ENCODE results near the gene NOL4L. TPM values are rescaled to one million over a fixed set of nuclear protein-coding genes. Genes with fewer than 3 reads are reported as not detected.

The NOL4L gene
- total RNA-seq, 2 donors from 2014 or later: 39.6 to 50.7 TPM

DNA sequence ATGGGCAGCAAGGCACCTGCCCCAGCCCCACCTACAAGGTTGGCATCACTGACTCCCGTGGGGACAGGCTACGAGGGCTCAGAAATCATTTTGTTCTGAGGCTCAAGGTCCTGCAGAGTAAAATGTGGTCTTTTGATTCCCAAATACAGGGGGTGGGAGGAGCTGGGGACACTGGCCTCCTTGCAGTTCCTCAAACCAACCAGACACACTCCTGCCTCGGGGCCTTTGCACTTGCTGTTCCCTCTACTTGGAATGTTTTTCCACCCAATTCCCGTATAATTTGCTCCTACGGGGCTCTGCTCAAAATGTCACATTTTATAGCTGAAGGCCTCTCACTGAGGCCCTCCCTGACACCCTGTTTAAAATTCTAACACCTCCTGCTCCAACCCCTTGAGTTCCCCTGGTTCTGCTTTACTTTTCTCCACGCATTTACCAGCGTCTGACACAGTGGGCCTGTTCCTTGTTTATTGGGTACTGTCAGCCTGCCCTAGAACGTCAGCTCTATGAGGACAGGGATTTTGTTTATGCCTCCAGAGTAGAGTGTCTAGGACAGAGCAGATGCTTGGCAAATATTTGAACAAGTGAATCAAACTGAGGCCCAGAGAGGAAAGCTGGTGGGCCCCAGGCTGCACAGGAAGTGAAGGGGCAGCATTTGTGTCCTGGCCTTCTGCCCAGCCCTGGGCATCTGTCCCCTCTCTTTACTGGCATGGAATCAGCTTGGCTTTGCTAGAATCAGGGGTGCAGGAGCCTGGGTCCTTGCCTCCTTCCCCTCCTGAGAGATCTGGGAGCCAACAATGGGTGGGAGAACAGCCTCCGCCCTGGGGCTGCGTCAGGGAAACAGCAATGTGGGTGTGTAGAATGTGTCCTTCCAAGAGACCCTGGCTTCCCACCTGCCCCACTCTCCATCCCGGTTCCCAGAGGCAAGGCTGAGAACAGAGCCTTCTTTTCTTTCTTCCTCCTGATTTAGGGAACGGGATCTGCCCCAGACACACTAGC lies 18.5 kb downstream of the NOL4L start:
- no peaks in the 10 kb centered on the region for H3K9me3 ChIP-seq (ENCODE audit: control insufficient read depth, low read length)
- TF ChIP-seq CTCF (conservative IDR thresholded peaks at IDR 0.05): no peak
- H3K9ac ChIP-seq (ENCODE audit: extremely low read depth, low read length, poor library complexity, severe bottlenecking): no peak overlapping the region
- H3K4me3 Mint-ChIP-seq: no peak overlapping the region
- H3K27me3 Mint-ChIP-seq (ENCODE audit: insufficient read depth): no peaks in the 10 kb centered on the region
- no peak for DNase-seq
- peak overlapping the region; percentile 12 for H3K27ac ChIP-seq (ENCODE audit: low read depth, low read length)
- no peaks in the 10 kb centered on the region for H3K36me3 Mint-ChIP-seq (ENCODE audit: low read depth)
- H3K9me3 Mint-ChIP-seq: no peaks in the 10 kb centered on the region
- peaks cover 27% of the 10 kb centered on the region for H3K4me1 Mint-ChIP-seq
- no peaks in the 10 kb centered on the region for H3K27me3 ChIP-seq (ENCODE audit: control insufficient read depth, insufficient read depth, low read length, poor library complexity, severe bottlenecking)
- H3K27ac Mint-ChIP-seq: no peak overlapping the region
- no peaks in the 10 kb centered on the region for H3K36me3 ChIP-seq (ENCODE audit: control insufficient read depth, insufficient read depth, low read length)
- no peak overlapping the region for H3K4me3 ChIP-seq (ENCODE audit: low read length)
- 75 to 87% methylated on average over 4 to 12 of the region's 12 CpGs for WGBS, 2 experiments (ENCODE audit: insufficient coverage in 1 of 2, insufficient read length in 1 of 2)
- H3K4me1 ChIP-seq (ENCODE audit: control insufficient read depth, insufficient read depth, low read length): peaks cover 8% of the 10 kb centered on the region

GRCh38 chr20:32565735-32566032 lies 19.4 kb downstream of the NOL4L start:
- no peaks in the 10 kb centered on the region for H3K36me3 Mint-ChIP-seq (ENCODE audit: low read depth)
- H3K27ac Mint-ChIP-seq: no peak overlapping the region
- Histone ChIP-seq H3K4me1 (ENCODE audit: control insufficient read depth, insufficient read depth, low read length) (peaks cover 13% of the 10 kb centered on the region), H3K36me3 (ENCODE audit: control insufficient read depth, insufficient read depth, low read length) (no peaks in the 10 kb centered on the region), H3K4me3 (ENCODE audit: low read length) (no peak overlapping the region), H3K9ac (ENCODE audit: extremely low read depth, low read length, poor library complexity, severe bottlenecking) (no peak overlapping the region), H3K27ac (ENCODE audit: low read depth, low read length) (no peak overlapping the region), H3K9me3 (ENCODE audit: control insufficient read depth, low read length) (no peaks in the 10 kb centered on the region), H3K27me3 (ENCODE audit: control insufficient read depth, insufficient read depth, low read length, poor library complexity, severe bottlenecking) (no peaks in the 10 kb centered on the region)
- H3K4me3 Mint-ChIP-seq: no peak overlapping the region
- no peak for DNase-seq
- H3K27me3 Mint-ChIP-seq (ENCODE audit: insufficient read depth): no peaks in the 10 kb centered on the region
- H3K4me1 Mint-ChIP-seq: peaks cover 29% of the 10 kb centered on the region
- no peak for TF ChIP-seq CTCF (conservative IDR thresholded peaks at IDR 0.05)
- 88 to 95% methylated on average over 4 of the region's 5 CpGs for WGBS, 2 experiments (ENCODE audit: insufficient coverage in 1 of 2, insufficient read length in 1 of 2)
- H3K9me3 Mint-ChIP-seq: no peaks in the 10 kb centered on the region

DNA sequence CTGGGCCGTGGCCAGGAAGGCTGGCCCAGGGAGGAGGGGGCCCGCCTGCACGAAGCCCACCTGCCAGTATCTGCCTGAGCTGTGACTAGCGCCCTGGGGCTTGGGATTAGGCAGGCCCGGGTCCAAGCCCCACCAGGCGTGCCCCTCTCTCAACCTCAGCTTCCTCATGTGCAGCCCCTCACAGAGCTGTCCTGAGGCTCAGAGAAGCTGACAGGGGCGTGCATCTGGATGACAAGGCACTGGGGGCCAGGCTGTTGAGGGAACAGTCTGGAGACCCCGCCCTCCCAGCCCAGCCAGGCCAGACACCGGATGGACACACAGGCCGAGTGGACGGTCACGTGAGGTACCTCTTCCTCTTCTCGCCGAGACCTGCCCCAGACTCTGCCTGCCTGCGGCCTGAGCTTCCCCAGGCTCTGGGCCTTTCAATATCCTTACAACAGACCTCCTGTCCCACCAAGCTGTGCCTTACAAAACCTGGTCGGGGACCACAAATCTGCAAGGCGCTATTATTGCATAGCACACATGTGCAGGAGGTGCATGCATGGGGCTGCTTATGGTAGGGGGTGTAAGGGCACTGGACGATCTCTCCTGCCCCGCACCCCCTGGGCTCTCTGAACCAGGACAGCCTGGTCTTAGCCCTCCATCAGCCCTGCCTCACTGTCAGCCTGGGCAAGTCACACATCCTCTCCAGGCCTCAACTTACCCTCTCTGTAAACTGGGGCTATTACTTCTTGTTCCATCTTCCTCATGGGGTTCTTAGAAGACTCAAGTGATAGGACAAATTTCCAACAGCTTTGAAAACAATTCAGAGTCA lies 20.0 kb downstream of the NOL4L start:
- TF ChIP-seq CTCF (conservative IDR thresholded peaks at IDR 0.05): no peak
- no peaks in the 10 kb centered on the region for H3K36me3 ChIP-seq (ENCODE audit: control insufficient read depth, insufficient read depth, low read length)
- Mint-ChIP-seq H3K9me3 (no peaks in the 10 kb centered on the region), H3K27ac (no peak overlapping the region), H3K27me3 (ENCODE audit: insufficient read depth) (no peaks in the 10 kb centered on the region), H3K36me3 (ENCODE audit: low read depth) (no peaks in the 10 kb centered on the region), H3K4me1 (peaks cover 24% of the 10 kb centered on the region), H3K4me3 (no peak overlapping the region)
- H3K9ac ChIP-seq (ENCODE audit: extremely low read depth, low read length, poor library complexity, severe bottlenecking): no peak overlapping the region
- H3K27ac ChIP-seq (ENCODE audit: low read depth, low read length): no peak overlapping the region
- no peaks in the 10 kb centered on the region for H3K27me3 ChIP-seq (ENCODE audit: control insufficient read depth, insufficient read depth, low read length, poor library complexity, severe bottlenecking)
- no peaks in the 10 kb centered on the region for H3K9me3 ChIP-seq (ENCODE audit: control insufficient read depth, low read length)
- no peak for DNase-seq
- WGBS, 2 experiments (ENCODE audit: insufficient coverage in 1 of 2, insufficient read length in 1 of 2): 81 to 93% methylated on average over 7 to 19 of the region's 19 CpGs
- H3K4me1 ChIP-seq (ENCODE audit: control insufficient read depth, insufficient read depth, low read length): peaks cover 13% of the 10 kb centered on the region
- H3K4me3 ChIP-seq (ENCODE audit: low read length): no peak overlapping the region

Data from endodermal cell (in vitro differentiated cells).